HG03378 (cell line): ENCODE data around the gene ATP9B.
"Not testable (repeated sequence)": the region's sequence is repeated elsewhere in the genome, so short reads cannot be mapped to it uniquely, and the experiment has no call there.

Source experiments
- ATAC-seq: cut with Tn5 transposase; IDR thresholded peaks from one replicate; pipeline ENCODE4 v1.9.1; 2021; ENCODE audit warnings: mild to moderate bottlenecking, moderate library complexity; ENCODE audit not compliant: unreplicated experiment

Gene ATP9B

DNA sequence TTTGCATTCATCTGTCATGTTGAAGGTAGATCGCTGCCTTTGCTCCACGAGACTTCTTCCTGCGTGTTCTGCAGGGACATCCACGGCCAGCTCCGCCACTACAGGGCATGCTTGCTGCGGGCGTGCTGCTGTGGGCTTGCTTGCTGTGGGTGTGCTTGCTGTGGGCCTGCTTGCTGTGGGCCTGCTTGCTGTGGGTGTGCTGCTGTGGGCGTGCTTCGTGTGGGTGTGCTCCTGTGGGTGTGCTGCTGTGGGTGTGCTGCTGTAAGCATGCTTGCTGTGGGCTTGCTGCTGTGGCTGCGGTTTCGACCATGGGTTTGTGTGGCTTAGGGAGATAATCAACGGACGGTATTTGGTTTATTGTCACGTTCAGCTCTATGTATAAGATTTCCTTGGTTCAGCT, 165.2 kb downstream of the ATP9B start:
- no peak for ATAC-seq

DNA sequence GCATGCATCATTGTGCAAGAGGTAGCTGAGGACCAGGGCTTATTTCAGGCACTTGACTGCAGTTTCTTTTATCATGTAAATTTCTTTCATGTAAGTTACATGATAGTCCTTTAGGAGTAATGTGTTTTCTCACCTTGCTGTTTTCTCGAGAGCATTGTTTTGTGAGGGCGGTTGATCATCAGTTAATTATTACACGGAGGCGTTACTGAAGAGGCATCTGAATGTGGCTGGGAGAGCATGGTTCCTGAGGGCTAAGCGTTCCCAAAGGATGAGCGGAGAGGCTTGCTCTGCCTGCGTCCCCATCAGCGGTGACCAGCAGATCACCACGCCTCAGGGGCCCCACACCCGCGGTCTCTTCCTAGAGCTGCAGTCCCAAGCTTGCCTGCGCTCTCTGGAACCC, 170.4 kb downstream of the ATP9B start:
- no peak for ATAC-seq

DNA sequence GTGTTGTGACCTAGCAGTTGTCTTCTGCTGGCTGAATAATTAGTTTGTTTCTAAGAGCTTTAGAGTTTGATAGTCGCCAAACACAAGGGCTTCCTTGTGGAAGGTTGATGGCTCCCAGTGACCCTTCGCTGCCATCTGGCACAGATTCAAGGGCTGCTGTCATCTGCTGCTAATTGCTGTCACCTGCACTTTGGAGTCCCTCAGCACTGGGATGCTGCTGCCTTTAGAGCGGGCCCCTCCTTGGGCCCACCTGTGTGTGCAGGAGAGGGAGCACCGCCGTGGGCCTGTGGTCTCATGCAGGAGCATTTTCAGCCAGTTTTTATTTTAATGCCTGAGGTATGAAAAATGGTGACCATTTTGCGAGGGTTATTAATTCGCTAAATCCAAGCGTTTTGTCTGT, 172.6 kb downstream of the ATP9B start:
- no peak for ATAC-seq

DNA sequence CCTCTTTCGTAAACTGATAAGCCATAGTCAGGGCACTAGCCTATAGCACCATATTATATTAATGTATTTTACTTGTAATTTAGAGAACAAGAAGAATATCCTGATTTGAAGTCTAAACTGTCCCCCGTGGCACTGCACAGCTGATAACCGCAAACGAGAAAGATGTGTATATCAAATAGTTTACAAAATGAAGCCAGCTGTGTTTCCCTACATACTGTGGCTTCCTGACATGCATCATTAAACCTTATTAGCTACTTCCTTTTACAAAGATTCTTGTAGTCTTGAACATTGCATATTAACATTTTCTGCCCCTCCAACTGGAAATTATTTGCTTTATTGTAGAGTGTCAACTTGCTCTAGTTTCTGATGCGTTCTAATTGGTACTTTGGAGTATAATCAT, 173.1 kb downstream of the ATP9B start:
- ATAC-seq = no peak

DNA sequence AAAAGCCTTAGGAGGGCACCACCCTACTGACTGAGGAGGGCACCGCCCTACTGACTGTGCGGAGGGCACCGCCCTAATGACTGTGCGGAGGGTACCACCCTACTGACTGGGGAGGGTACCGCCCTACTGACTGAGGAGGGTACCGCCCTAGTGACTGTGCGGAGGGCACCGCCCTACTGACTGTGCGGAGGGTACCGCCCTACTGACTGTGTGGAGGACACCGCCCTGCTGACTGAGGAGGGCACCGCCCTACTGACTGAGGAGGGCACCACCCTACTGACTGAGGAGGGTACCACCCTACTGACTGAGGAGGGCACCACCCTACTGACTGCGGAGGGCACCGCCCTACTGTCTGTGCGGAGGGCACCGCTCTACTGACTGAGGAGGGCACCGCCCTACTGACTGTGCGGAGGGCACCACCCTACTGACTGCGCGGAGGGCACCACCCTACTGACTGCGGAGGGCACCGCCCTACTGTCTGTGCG, 176.4 kb downstream of the ATP9B start:
- no peak for ATAC-seq

DNA sequence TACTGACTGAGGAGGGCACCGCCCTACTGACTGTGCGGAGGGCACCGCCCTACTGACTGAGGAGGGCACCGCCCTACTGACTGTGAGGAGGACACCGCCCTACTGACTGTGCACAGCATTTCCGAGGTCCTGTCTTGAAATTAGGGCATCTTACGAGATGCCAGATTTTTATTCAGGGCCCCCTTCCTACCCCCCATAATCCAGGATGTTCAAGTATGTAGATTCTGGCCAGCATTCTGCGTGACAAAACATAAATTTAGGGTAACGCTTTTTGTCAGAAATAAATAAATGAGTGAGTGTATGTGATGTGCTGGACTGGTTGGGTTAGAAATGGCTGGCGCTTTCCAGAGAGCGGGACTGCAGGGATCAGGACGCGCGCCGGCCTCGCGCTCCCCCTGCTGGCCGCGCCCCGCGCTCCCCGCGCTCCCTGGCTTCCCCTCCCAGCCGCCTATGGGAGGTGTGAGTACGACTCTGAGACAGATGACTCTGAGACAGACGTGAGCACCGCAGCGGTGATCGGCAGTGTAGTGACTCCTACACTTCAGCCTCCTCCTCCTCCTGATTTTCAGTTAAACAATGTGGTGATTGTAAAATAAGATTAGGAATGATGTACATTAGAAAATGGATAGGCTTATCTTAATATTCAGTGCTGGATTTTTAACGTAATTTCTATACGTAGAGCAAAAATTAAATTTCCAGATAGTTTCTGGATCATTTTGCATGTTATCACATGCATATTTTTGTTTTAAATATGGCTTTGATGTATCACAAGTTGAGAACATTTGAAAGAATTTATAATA, 177.3 kb downstream of the ATP9B start:
- peak; percentile 90 for ATAC-seq

DNA sequence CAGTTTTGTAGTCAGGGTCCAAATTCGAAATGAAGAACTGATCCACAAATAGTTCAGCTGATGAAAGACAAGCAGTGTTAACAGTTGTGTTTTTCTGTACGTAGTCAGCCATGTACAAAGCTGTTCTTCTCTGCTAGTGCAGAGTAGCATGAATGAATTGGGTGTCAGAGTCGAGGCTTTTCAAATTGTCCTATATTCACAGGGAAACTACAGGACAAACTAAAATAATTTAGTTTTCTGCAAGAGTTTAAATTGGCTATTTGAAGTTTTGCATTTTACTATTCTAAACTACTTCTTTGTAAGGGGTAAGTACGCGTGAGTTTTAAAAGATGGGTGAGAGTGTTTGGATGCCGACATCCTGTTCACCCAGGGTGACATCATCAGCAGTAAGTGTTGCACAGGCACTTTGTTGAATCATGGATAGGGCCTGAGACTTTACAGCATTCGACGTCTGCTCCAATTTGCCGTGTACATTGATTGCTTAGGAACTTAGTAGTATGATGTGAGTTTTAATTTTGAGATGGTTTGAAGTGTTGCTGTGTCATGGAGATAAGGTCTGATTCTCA, 179.4 kb downstream of the ATP9B start:
- ATAC-seq = no peak

DNA sequence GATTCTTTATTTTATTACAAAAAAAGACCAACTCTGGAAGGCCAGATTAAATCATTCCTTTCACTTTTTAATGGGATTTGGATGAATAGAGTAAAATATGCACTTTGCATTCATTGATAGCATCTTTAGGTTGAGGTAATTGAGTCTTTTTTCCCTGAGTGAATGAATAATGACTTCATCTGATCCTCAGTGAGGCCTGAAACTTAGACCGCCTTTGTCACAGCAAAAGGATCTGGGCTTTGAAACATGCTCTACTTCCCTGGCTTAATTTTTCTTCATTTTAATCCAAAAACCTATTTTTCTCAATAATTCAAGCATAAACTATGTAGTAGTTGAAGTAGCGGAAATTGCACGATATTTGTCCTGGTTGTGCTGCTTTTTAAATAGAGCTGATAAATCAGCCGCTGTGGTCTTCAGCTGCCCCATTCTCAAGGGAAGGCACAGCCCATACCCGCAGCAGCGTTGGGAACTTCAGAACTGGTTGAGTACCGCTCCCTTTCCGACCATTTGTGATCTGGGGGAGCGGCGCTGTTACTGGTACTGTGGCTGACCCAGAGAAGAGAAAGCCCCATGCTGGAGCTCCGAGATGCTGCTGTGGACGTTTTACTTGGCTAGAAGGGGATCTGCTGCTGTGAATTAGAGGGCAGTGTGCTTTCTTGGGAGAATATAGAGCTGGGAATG, 181.2 kb downstream of the ATP9B start:
- ATAC-seq = no peak

DNA sequence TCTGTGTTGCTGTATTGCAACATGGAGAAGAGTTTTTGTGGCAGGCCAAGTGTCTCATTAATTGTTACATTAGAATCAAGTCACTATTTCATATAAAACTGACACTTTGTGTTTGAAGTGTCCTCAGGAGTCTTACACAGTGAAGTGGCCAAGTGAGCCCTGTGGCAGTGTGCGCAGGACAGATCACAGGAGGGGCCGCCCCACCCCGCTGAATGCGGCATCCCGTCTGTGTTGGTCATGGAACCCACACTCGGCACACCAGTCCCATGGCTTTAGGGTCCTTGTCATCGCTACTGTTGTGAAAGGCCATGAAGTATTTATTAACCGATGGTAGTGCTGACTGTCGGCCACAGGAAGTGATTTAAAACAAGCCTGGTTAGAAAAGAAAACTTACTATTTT, 181.8 kb downstream of the ATP9B start:
- no peak for ATAC-seq

DNA sequence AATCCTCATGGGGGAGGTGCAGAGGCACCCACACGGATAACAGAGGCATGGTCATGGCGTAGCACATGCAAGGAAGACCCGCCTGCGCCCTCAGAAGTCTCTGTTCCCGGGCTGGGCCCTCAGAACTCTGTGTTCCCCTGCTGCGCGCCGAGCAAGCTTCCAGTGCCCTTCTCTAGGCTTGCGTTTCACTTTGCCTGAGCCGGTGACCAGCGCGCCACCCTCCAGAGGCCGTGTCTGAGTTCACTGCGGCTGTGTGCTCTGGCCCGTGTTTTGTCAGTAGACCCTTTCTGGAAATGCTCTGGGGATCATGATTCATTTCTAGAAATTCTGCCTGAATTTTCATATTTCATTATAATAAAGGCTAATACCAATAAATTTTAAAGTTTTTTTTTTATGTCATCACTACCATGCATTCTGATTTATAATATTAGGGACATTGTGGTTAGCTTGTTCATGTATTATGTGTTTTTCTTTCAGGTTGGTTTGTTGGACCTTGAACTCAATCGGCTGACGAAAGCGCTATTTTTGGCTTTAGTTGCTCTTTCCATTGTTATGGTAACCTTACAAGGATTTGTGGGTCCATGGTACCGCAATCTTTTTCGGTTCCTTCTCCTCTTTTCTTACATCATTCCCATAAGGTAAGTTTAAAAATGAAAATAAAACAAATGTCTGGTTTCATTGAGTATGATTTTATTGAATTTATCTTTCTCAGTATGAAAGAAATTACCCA, 183.9 kb downstream of the ATP9B start:
- no peak for ATAC-seq

DNA sequence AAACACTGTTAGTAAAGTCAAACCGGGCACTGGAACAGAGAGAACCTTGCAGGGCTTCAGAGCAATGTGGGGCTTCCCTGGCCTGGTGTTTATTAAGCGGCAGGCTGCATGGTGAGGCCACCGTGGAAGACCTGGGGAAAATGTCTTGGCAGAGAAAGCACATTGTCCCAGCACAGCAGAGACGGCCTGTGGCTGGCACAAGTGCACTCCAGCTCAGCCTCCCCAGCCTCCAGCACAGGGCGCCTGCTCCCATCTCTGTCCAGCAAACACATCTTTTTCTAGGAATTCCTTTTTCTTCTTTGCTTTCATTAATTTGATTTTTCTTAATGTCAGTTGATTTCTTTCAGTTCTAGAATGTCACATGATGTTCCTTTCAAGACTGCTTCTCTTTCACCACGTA, 188.3 kb downstream of the ATP9B start:
- ATAC-seq = no peak

DNA sequence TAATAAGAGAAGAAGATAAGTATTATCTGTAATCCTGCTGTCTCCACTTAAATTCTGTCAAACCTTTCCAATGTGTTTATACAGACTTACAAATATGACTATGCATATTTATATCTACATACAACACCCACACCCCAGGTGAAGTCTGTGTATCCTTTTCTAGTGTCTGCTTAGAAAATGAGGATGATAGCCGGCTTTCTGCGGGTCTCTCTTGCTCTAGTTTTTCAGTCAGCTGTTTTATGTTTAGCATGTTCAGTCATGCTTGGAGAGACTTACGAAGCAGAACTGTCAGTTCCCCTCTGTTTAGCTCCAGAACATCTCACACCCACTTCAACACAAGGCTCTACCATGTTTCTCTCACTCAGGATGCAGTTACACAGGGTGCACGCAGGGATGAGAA, 189.3 kb downstream of the ATP9B start:
- ATAC-seq = peak; percentile 56

DNA sequence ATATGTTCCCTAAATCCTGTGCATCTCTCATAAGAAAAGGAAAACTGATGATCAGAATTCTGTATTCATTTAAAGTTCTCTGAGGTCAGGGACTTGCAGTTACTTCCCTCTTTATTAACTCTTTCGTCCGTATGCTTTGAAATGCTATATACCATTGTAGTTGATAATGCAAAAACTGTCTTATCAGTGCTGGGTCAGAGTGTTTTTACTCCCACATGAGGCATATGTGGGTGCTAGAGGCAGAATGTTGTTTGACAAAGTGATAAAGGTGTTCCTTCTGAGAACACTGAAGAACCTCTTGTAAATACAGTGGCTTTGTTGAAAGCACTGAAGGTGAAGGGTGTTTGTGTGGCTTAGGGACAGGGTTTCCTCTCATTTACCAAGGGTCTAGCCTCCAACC, 190.0 kb downstream of the ATP9B start:
- ATAC-seq = no peak

DNA sequence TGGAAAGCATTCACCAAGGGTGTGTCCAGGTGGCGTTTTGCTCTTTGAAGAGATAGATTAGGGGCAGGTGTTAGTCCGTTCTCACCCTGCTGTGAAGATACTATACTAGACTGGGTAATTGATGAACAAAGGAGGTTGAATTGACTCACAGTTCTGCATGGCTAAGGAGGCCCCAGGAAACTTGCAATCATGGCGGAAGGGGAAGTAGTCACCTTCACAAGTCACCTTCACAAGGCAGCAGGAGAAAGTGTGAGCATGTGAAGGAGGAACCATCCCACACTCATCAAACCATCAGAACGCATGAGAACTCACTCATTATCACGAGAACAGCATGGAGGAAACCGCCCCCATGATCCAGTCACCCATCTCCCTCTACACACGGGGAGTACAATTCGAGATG, 190.8 kb downstream of the ATP9B start:
- ATAC-seq = no peak

DNA sequence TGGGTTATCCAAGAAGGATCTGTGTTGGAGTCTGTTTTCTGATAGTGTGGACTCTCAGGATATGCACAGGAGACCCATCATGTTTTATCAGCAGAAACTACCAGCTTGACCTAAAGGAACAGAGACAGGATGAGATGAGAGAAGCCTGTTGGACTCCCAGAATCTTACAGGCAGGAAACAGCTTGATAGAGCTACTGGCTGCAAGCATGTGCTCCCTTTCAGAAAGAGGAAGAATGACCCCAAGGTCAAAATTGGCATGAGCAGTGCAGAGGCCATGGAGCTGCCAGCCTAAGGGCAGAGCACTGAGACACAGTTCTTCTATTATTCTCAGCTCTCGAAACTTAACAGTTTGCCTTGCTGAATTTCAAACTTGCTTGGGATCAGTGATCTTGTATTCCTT, 191.3 kb downstream of the ATP9B start:
- ATAC-seq = no peak

DNA sequence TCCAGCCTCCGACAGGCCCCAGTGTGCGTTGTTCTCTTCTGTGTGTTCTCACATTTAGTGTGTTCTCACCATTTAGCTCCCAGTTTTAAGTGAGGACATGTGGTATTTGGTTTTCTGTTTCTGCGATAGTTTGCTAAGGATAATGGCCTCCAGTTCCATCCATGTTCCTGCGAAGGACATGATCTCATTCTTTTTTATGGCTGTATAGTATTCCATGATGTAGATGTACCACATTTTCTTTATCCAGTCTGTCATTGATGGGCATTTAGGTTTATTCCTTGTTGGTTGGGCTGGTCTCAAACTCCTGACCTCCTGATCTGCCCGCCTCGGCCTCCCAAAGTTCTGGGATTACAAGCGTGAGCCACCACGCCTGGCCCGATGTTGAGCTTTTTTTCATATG, 195.9 kb downstream of the ATP9B start:
- ATAC-seq = not testable (repeated sequence)

DNA sequence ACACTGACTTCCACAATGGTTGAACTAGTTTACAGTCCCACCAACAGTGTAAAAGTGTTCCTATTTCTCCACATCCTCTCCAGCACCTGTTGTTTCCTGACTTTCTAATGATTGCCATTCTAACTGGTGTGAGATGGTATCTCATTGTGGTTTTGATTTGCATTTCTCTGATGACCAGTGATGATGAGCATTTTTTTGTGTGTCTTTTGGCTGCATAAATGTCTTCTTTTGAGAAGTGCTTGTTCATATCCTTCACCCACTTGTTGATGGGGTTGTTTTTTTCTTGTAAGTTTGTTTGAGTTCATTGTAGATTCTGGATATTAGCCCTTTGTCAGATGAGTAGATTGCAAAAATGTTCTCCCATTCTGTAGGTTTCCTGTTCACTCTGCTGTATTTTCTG, 202.6 kb downstream of the ATP9B start:
- not testable (repeated sequence) for ATAC-seq

DNA sequence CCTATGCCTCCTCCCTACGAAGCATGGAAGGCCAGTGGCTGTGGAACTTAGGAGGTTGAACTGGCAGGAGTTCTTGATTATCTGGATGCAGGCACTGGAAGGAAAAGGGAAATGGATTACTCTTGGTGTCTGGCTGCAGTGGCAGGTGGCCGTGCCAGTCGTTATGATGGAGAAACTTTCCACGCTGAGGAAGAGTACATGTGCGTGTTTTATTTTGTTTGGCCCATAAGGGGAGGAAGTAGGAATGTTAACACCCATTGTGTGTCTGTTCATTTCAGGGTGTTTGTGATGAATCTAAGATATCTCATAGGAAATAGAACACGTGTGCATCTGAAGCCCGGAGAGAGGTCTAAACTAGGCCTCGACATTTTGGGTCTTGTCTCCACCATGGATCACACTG, 203.7 kb downstream of the ATP9B start:
- no peak for ATAC-seq

DNA sequence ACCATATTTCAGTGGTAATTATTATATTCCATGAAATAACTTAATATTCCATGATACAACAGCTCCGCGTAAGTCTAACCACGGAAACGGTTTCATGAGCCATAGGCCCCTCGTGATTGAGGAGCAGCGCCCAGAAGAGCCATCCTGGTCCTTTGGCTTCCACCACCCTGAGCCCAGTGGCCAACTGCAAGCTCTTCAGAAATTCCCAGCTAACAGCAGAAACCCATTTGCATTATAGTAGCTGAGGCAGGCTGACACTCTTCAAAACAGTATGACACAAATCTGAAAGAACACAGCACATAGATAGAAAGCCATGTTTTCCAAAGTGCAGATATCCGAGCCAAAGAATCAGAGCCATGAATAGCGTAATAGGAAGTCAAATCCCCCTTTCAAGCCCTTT, 205.6 kb downstream of the ATP9B start:
- ATAC-seq = no peak

DNA sequence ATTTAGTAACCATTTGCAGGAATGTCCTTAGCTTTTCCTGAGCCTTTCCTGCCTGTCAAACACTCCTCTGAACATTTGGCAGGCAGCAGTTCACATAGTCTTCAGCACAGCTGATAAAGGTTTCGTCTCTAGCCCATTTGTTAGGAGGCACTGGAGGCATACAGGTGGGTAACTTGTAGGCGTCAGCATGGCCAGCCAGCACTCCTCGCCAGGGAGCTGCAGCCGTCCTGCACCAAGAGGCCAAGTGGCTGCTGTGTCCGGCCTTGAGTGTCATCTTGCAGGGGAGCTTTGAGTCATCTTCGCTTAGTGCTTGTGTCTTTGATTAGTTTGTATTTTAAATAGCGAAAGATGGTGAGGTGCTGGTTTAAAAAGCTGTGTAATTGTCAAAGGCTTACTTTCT, 206.3 kb downstream of the ATP9B start:
- ATAC-seq = peak; percentile 19

DNA sequence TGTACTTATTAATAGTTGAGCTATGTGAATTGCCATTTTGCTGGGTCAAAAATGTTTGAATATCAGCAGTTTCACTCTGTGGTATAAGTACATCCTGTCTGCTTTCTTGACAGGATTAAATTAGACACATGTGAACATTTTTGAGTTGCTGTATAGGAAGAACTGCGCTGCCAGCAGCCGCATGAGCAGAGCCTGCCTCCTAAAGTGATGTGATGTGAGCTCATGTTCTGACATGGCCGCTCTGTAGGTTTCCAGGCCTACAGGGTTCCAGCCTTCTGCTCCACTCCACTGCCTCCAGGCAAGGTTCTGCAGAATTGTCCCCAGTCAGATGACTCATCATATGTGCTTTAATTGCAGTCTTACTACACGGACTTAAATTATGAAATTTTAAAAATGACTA, 206.8 kb downstream of the ATP9B start:
- ATAC-seq = peak; percentile 67
